Prostate gland (tissue), 2 donors: ENCODE measurements around the gene LCP2. TPM values are rescaled to one million over a fixed set of nuclear protein-coding genes. Genes with fewer than 3 reads are reported as not detected.
"Not testable (repeated sequence)": the region's sequence is repeated elsewhere in the genome, so short reads cannot be mapped to it uniquely, and the experiment has no call there.

Experiments
- DNase-seq: peaks from one replicate; pipeline ENCODE4 v3.0.0-alpha.2; 2019; ENCODE audit warnings: low spot score
- H3K27ac ChIP-seq, 2 donors: fragments of 200-600 bp; sonication (generic); 2 replicates each; pipeline ENCODE4 v1.5.1; 2017 to 2019
- H3K27me3 ChIP-seq: fragments of 200-600 bp; sonication (generic); replicated peaks from 2 replicates; pipeline ENCODE4 v1.5.1; 2019; ENCODE audit not compliant: insufficient read depth
- H3K36me3 ChIP-seq, 2 donors: fragments of 200-600 bp; sonication (generic); 1 replicate in 1 of 2; 2 replicates in 1 of 2; pipeline versions ENCODE4 v1.5.1 to v1.8.1; 2017 to 2019
- H3K4me1 ChIP-seq: fragments of 200-600 bp; sonication (generic); replicated peaks from 2 replicates; pipeline ENCODE4 v1.5.1; 2019
- H3K4me3 ChIP-seq, 2 donors: fragments of 200-600 bp; sonication (generic); 2 replicates each; pipeline ENCODE4 v1.5.1; 2017 to 2019
- H3K9me3 ChIP-seq: fragments of 200-600 bp; sonication (generic); 2 replicates; pipeline ENCODE4 v1.5.1; 2017
- CTCF ChIP-seq, 4 experiments: fragments of 200-600 bp in 2 of 4; fragments of 450-650 bp in 2 of 4; sonication (generic) in 2 of 4; IDR thresholded peaks; 1 replicate in 3 of 4; 2 replicates in 1 of 4; pipeline ENCODE4 v1.5.1; 2016 to 2019; ENCODE audit warnings: antibody characterized with exemption in 4 of 4, mild to moderate bottlenecking in 2 of 4, moderate library complexity in 2 of 4
- POLR2A ChIP-seq: fragments of 450-650 bp; IDR thresholded peaks from one replicate; pipeline ENCODE4 v1.6.1; 2016; ENCODE audit warnings: antibody characterized with exemption, mild to moderate bottlenecking
- POLR2AphosphoS5 ChIP-seq: sonication (generic); formaldehyde crosslinking; IDR thresholded peaks from one replicate; pipeline ENCODE4 v1.6.1; 2017; ENCODE audit warnings: antibody characterized with exemption
- WGBS: methylation state at CpG from one replicate; pipeline ENCODE4 v1.1.5; 2018; 5-methylcytosine and 5-hydroxymethylcytosine counted together
- intact Hi-C: fragments of 100-400 bp; cut with DNase I; formaldehyde crosslinking; loops from one replicate; pipeline ENCODE4 v1.14.2; 2022
- total RNA-seq, 2 donors: library from RNA; depleted of rRNA; stranded (reverse); fragments of >200 nt; gene quantifications; one replicate each; pipeline ENCODE4 v1.1.0, GENCODE V29; 2016

Gene LCP2
- total RNA-seq, 2 donors from 2014 or later: 3.3 to 11.3 TPM

DNA sequence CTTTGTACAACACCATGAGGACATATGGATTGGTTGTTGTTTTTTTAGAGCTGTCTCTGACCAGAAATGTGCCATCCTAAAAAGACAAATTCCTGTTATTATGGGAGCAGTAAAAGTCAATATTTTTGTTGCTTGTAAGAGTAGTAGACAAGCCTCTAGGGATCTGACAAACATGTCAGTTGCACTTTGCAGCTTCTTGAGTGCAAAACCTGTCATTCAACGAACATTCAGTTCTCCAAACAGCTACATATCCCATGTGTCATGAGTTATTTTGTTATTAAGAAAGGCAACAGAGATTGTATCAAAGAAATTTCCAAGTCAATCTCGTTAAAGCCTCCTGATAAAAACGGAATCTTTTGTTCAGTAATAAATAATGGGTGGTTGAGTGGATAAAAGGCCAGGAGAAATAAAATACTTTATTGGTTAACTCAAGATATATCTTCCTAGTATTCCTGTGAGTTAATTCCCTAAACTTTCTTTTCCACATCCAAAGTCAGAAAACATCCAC is 46.7 kb downstream of the LCP2 start:
- intact Hi-C loops: no loop called here
- Histone ChIP-seq H3K4me1 (peaks cover 7% of the 10 kb centered on the region), H3K27ac (no peak overlapping the region), H3K4me3 (no peak overlapping the region), H3K9me3 (no peaks in the 10 kb centered on the region), H3K36me3 (no peaks in the 10 kb centered on the region), H3K27me3 (no peaks in the 10 kb centered on the region)
- 21% methylated on average over 3 of the region's 3 CpGs for WGBS
- TF ChIP-seq POLR2AphosphoS5: no peak
- no peak for DNase-seq

- H3K4me3 ChIP-seq: no peak overlapping the region
- no peaks in the 10 kb centered on the region for H3K9me3 ChIP-seq
- WGBS: 76% methylated on average over 4 of the region's 4 CpGs
- intact Hi-C loops: no loop called here
- no peak for TF ChIP-seq CTCF (IDR thresholded peaks at IDR 0.05)
- H3K4me1 ChIP-seq: peaks cover 7% of the 10 kb centered on the region
- H3K27ac ChIP-seq: no peak overlapping the region
- H3K36me3 ChIP-seq: no peaks in the 10 kb centered on the region
- DNase-seq: no peak
- no peaks in the 10 kb centered on the region for H3K27me3 ChIP-seq
Measured at GRCh38 chr5:170249355-170249754, 48.2 kb downstream of the LCP2 start.

GRCh38 chr5:170248931-170249227 is 48.7 kb downstream of the LCP2 start:
- H3K27me3 ChIP-seq, H3K27ac ChIP-seq, intact Hi-C loops, H3K4me3 ChIP-seq, H3K4me1 ChIP-seq, DNase-seq, H3K36me3 ChIP-seq, H3K9me3 ChIP-seq: not testable (repeated sequence)
- WGBS: 86% methylated on average over 4 of the region's 4 CpGs

DNA sequence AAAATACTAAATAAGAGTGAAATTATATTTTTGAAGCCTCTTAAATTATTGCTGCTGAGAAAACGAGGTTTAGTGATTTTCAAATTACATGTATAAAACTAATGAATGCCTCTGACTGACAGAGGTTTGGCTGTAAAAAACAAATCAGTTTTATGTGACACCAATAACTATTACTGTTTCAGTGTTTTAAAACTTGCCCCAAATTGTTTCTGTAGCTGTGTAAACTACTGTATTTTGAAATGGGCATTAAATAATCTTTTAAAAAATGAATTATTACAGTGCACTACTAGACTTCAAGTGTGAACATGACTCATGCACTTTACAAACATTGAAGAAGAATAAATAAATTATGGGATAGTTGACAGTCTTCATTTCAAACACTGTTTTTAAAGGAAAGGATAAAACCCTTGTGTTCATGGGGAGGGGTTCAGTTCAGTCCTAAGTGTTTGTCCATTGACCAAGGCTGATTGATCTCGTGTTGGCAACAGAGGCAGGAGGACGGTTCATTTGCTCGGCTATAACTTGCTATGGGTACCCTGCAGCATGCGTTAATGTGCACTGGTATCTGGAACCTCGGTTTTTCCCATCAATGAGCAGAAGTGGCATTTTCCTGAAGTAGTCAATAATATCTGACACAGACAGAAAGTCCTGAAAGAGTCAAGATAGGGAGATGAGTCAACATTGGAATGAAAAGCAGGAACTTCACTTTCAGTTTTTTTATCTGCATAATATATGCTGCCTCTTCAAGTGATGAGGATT is 49.2 kb downstream of the LCP2 start:
- peaks cover 7% of the 10 kb centered on the region for H3K4me1 ChIP-seq
- DNase-seq: no peak

GRCh38 chr5:170247363-170247762 is 50.2 kb downstream of the LCP2 start:
- intact Hi-C loops: no loop called here
- H3K4me1 ChIP-seq: peaks cover 6% of the 10 kb centered on the region
- 25% methylated on average over 2 of the region's 2 CpGs for WGBS
- H3K4me3 ChIP-seq: no peak overlapping the region
- H3K36me3 ChIP-seq: no peaks in the 10 kb centered on the region
- H3K27ac ChIP-seq: no peak overlapping the region
- no peaks in the 10 kb centered on the region for H3K9me3 ChIP-seq
- H3K27me3 ChIP-seq: no peaks in the 10 kb centered on the region
- TF ChIP-seq POLR2A (no peak), CTCF (IDR thresholded peaks at IDR 0.05) (no peak), POLR2AphosphoS5 (no peak)
- DNase-seq: no peak

More for the DNA sequence above, 49.2 kb downstream of the LCP2 start:
- TF ChIP-seq POLR2A: no peak
- no peak for TF ChIP-seq POLR2AphosphoS5
- TF ChIP-seq CTCF (IDR thresholded peaks at IDR 0.05): no peak
- Histone ChIP-seq H3K27me3 (no peaks in the 10 kb centered on the region), H3K9me3 (no peaks in the 10 kb centered on the region), H3K4me3 (no peak overlapping the region), H3K36me3 (no peaks in the 10 kb centered on the region), H3K27ac (no peak overlapping the region)
- 40% methylated on average over 6 of the region's 6 CpGs for WGBS
- intact Hi-C loops: no loop called here
